Measurements from ENCODE around the gene NXPH4. TPM values are rescaled to one million over a fixed set of nuclear protein-coding genes. Genes with fewer than 3 reads are reported as not detected.

Gene NXPH4
- total RNA-seq, 2 experiments from 2014 or later = 5.3 to 10.5 TPM

GRCh38 chr12:57240066-57240921, 23.7 kb downstream of the NXPH4 start:
- H3K4me1 ChIP-seq (ENCODE audit: insufficient read depth, low read length, poor library complexity, severe bottlenecking) = peaks cover 49% of the 10 kb centered on the region
- BruUV-seq (replicated peaks) = TSS peak; percentile 72
- H3K4me2 ChIP-seq (ENCODE audit: low read length) = peak overlapping the region; percentile 99
- ChIA-PET CTCF (ENCODE audit: unreplicated experiment) (interaction anchor here (0.5 to 4.5 kb wide), 6 partner anchors 10 to 604 kb away, joined by 3 to 32 read pairs (median 10); partner anchors contain the start of genes INHBE and SHMT2), POLR2A (interaction anchor here (0.6 to 7.3 kb wide), 8 partner anchors 9 to 530 kb away, joined by 3 to 69 read pairs (median 10); partner anchors contain the start of gene SHMT2)
- DNase-seq (ENCODE audit: low spot score) = peak; percentile 87
- no peaks in the 10 kb centered on the region for H3K9me3 ChIP-seq (ENCODE audit: low read length)
- no peaks in the 10 kb centered on the region for H4K20me1 ChIP-seq (ENCODE audit: insufficient read depth, low read length)
- no peaks in the 10 kb centered on the region for H3K79me2 ChIP-seq (ENCODE audit: insufficient read depth, low read depth, low read length)
- H3K27ac ChIP-seq (ENCODE audit: low read depth, low read length, poor library complexity, severe bottlenecking) = peak overlapping the region; percentile 92
- TF ChIP-seq CTCF (conservative IDR thresholded peaks at IDR 0.05; ENCODE audit: low read length) (peak; percentile 38; the same call in 1 of the 2 replicates), EZH2phosphoT487 (IDR thresholded peaks at IDR 0.05; ENCODE audit: borderline replicate concordance, low read depth, low read length) (no peak)
- H3K36me3 ChIP-seq (ENCODE audit: insufficient read depth, low read length) = peaks cover 8% of the 10 kb centered on the region
- H2AFZ ChIP-seq (ENCODE audit: low read length) = peak overlapping the region; percentile 34; the same call in 1 of the 2 replicates
- peak overlapping the region; percentile 74 for H3K4me3 ChIP-seq (ENCODE audit: low read depth, low read length, poor library complexity, severe bottlenecking)
- H3K9me2 ChIP-seq (ENCODE audit: insufficient read depth, low read length) = no peaks in the 10 kb centered on the region
- intact Hi-C loops (cut with micrococcal nuclease; ENCODE audit: unreplicated experiment) = loop anchor here (2.0 to 5.0 kb wide), 5 partner anchors 128 to 512 kb away; partner anchors contain the start of genes CDK4, DDIT3 and STAT6

GRCh38 chr12:57240926-57241401, 24.4 kb downstream of the NXPH4 start:
- H3K9me2 ChIP-seq (ENCODE audit: insufficient read depth, low read length) = no peaks in the 10 kb centered on the region
- H3K4me2 ChIP-seq (ENCODE audit: low read length) = peak overlapping the region; percentile 99
- H3K9me3 ChIP-seq (ENCODE audit: low read length) = no peaks in the 10 kb centered on the region
- H3K36me3 ChIP-seq (ENCODE audit: insufficient read depth, low read length) = peaks cover under 1% of the 10 kb centered on the region; the same call in 1 of the 2 replicates
- DNase-seq (ENCODE audit: low spot score) = peak; percentile 64
- no peaks in the 10 kb centered on the region for H4K20me1 ChIP-seq (ENCODE audit: insufficient read depth, low read length)
- ChIA-PET POLR2A (interaction anchor here (0.6 to 7.3 kb wide), 6 partner anchors 9 to 238 kb away, joined by 3 to 69 read pairs (median 11); partner anchors contain the start of gene SHMT2), CTCF (ENCODE audit: unreplicated experiment) (interaction anchor here (0.5 to 4.5 kb wide), 6 partner anchors 11 to 921 kb away, joined by 3 to 32 read pairs (median 6); partner anchors contain the start of genes INHBE and SHMT2)
- H3K4me3 ChIP-seq (ENCODE audit: low read depth, low read length, poor library complexity, severe bottlenecking) = peak overlapping the region; percentile 74
- intact Hi-C loops (cut with micrococcal nuclease; ENCODE audit: unreplicated experiment) = loop anchor here (2.0 to 5.0 kb wide), 5 partner anchors 129 to 511 kb away; partner anchors contain the start of genes CDK4, DDIT3 and STAT6
- H3K4me1 ChIP-seq (ENCODE audit: insufficient read depth, low read length, poor library complexity, severe bottlenecking) = peaks cover 49% of the 10 kb centered on the region
- H3K79me2 ChIP-seq (ENCODE audit: insufficient read depth, low read depth, low read length) = no peaks in the 10 kb centered on the region
- peak overlapping the region; percentile 34; the same call in 1 of the 2 replicates for H2AFZ ChIP-seq (ENCODE audit: low read length)
- no TSS peak for BruUV-seq (replicated peaks)
- H3K27ac ChIP-seq (ENCODE audit: low read depth, low read length, poor library complexity, severe bottlenecking) = peak overlapping the region; percentile 92
- TF ChIP-seq CTCF (conservative IDR thresholded peaks at IDR 0.05; ENCODE audit: low read length) (no peak), EZH2phosphoT487 (IDR thresholded peaks at IDR 0.05; ENCODE audit: borderline replicate concordance, low read depth, low read length) (no peak)
